GM23338 (cell line): ENCODE measurements around the gene CENPA.
A peak's percentile ranks its signal among the peaks of the same experiment; 100 is the strongest.

Experiments used
- EZH2 ChIP-seq: fragments of 200-600 bp; sonication (generic); IDR thresholded peaks from one replicate; pipeline ENCODE4 v1.8.0; 2017; ENCODE audit warnings: antibody characterized with exemption, mild to moderate bottlenecking, low read depth; ENCODE audit not compliant: unreplicated experiment
- POLR2AphosphoS5 ChIP-seq: IDR thresholded peaks from 2 replicates; pipeline ENCODE4 v1.6.1; 2016; ENCODE audit warnings: antibody characterized with exemption, low read depth
- TF ChIP-seq, protein P1 (sequence below), 2 experiments: fragments of 200-600 bp in 1 of 2; sonication (generic) in 1 of 2; conservative IDR thresholded peaks; 2 replicates each; pipeline versions ENCODE4 v1.5.1 to v1.6.1; 2016 to 2017; ENCODE audit warnings: antibody characterized with exemption in 2 of 2, low read depth in 2 of 2, mild to moderate bottlenecking in 2 of 2, moderate library complexity in 1 of 2
- TF ChIP-seq, protein P2 (sequence below): IDR thresholded peaks from 2 replicates; pipeline ENCODE4 v1.6.1; 2016; ENCODE audit warnings: antibody characterized with exemption

DNA sequence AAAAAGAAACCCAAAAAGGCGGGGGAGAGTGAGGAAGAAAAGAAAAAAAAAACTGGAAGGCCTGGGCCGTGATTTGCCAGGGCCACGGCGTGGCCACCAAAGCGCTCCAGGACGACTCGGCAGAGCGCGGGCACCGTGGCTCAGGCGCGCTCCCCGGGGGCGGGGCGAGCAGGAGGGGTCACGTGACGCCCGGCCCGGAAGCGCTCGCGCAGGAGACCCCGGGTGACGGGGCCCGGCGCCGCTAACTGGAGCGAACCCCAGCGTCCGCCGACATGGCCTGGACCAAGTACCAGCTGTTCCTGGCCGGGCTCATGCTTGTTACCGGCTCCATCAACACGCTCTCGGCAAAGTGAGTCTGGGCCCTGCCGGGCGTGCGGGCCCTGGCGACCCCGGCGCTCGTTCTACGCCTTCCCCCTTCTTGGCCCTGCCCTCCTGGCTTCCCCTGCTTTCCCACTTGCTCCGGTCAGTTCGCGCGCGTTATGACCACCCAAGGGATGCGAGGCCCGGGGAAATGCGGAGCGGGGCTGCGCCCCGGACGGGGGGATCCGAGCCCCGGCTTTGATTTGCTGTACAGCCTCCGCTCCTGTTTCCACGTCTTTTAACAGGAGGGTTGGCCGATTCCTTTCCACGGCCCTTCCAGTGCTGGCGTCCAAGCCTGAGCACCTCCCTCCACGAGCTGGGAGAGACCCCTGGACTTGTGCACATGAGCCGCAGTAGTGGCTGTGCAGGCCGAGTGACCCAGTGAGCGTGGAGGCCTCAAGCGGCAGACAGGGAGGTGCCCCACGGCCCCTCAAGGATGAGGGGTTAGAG, 21.6 kb upstream of the CENPA start, which contains the start of gene SLC35F6:
- TF ChIP-seq, protein P1, sequence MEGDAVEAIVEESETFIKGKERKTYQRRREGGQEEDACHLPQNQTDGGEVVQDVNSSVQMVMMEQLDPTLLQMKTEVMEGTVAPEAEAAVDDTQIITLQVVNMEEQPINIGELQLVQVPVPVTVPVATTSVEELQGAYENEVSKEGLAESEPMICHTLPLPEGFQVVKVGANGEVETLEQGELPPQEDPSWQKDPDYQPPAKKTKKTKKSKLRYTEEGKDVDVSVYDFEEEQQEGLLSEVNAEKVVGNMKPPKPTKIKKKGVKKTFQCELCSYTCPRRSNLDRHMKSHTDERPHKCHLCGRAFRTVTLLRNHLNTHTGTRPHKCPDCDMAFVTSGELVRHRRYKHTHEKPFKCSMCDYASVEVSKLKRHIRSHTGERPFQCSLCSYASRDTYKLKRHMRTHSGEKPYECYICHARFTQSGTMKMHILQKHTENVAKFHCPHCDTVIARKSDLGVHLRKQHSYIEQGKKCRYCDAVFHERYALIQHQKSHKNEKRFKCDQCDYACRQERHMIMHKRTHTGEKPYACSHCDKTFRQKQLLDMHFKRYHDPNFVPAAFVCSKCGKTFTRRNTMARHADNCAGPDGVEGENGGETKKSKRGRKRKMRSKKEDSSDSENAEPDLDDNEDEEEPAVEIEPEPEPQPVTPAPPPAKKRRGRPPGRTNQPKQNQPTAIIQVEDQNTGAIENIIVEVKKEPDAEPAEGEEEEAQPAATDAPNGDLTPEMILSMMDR (conservative IDR thresholded peaks at IDR 0.05; ENCODE audit: low read depth in 2 of 2), result no peak
- no peak for TF ChIP-seq EZH2
- peak; percentile 78; the same call in 1 of the 2 replicates for TF ChIP-seq POLR2AphosphoS5
- TF ChIP-seq, protein P2, sequence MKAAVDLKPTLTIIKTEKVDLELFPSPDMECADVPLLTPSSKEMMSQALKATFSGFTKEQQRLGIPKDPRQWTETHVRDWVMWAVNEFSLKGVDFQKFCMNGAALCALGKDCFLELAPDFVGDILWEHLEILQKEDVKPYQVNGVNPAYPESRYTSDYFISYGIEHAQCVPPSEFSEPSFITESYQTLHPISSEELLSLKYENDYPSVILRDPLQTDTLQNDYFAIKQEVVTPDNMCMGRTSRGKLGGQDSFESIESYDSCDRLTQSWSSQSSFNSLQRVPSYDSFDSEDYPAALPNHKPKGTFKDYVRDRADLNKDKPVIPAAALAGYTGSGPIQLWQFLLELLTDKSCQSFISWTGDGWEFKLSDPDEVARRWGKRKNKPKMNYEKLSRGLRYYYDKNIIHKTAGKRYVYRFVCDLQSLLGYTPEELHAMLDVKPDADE, result no peak
